CD14-positive monocyte (primary cell): ENCODE measurements around the gene TGFB2. TPM values are rescaled to one million over a fixed set of nuclear protein-coding genes. Genes with fewer than 3 reads are reported as not detected.

ENCODE experiments used
- DNase-seq, 3 donors: peaks; one replicate each; pipeline ENCODE4 v3.0.0-alpha.2; 2011 to 2022
- H2AFZ ChIP-seq: 2 replicates; pipeline ENCODE4 v1.6.0; 2012; ENCODE audit warnings: mild to moderate bottlenecking, low read depth, low read length, inconsistent platforms; ENCODE audit not compliant: insufficient read depth, poor library complexity, severe bottlenecking
- H3K27ac ChIP-seq, 2 donors: 1 replicate in 1 of 2; 2 replicates in 1 of 2; pipeline ENCODE4 v1.5.1; 2012 to 2013; ENCODE audit warnings: low read length in 2 of 2, control low read depth in 1 of 2, inconsistent platforms in 1 of 2, low read depth in 1 of 2, mild to moderate bottlenecking in 1 of 2
- H3K27me3 ChIP-seq, 2 donors: one replicate each; pipeline versions ENCODE4 v1.6.0 to v1.6.1; 2011 to 2013; ENCODE audit warnings: low read length in 2 of 2; ENCODE audit not compliant: control insufficient read depth in 2 of 2, insufficient read depth in 2 of 2
- H3K36me3 ChIP-seq, 2 donors: replicated peaks in 1 of 2; 1 replicate in 1 of 2; 2 replicates in 1 of 2; pipeline versions ENCODE4 v1.5.1 to v1.6.1; 2012 to 2013; ENCODE audit warnings: low read length in 2 of 2, control low read depth in 1 of 2, inconsistent platforms in 1 of 2, mild to moderate bottlenecking in 1 of 2; ENCODE audit not compliant: insufficient read depth in 2 of 2, control insufficient read depth in 1 of 2
- H3K4me1 ChIP-seq, 2 donors: 1 replicate in 1 of 2; 2 replicates in 1 of 2; pipeline versions ENCODE4 v1.5.1 to v1.6.1; 2012 to 2013; ENCODE audit warnings: low read length in 2 of 2, control low read depth in 1 of 2, inconsistent platforms in 1 of 2, mild to moderate bottlenecking in 1 of 2, moderate library complexity in 1 of 2; ENCODE audit not compliant: insufficient read depth in 2 of 2, control insufficient read depth in 1 of 2
- H3K4me2 ChIP-seq: replicated peaks from 2 replicates; pipeline ENCODE3; 2012; ENCODE audit warnings: low read length, moderate library complexity, mild to moderate bottlenecking; ENCODE audit not compliant: poor library complexity, severe bottlenecking; ENCODE audit errors: extremely low read depth
- H3K4me3 ChIP-seq, 3 experiments: fragments of 200-600 bp in 1 of 3; sonication (generic) in 1 of 3; replicated peaks in 1 of 3; 1 replicate in 2 of 3; 2 replicates in 1 of 3; pipeline ENCODE4 v1.5.1; 2011 to 2013; ENCODE audit warnings: low read length in 3 of 3, mild to moderate bottlenecking in 3 of 3, control low read depth in 2 of 3, low read depth in 2 of 3, inconsistent platforms in 1 of 3, moderate library complexity in 1 of 3
- H3K79me2 ChIP-seq: 2 replicates; pipeline ENCODE4 v1.6.0; 2012; ENCODE audit warnings: mild to moderate bottlenecking, control low read depth, inconsistent platforms, low read length, moderate library complexity; ENCODE audit not compliant: insufficient read depth
- H3K9ac ChIP-seq: 2 replicates; pipeline ENCODE4 v1.6.0; 2017; ENCODE audit warnings: low read length, mild to moderate bottlenecking; ENCODE audit not compliant: insufficient read depth, poor library complexity, severe bottlenecking
- H3K9me3 ChIP-seq, 2 donors: replicated peaks in 1 of 2; 1 replicate in 1 of 2; 2 replicates in 1 of 2; pipeline versions ENCODE4 v1.5.1 to v1.6.1; 2012 to 2013; ENCODE audit warnings: low read length in 2 of 2, control low read depth in 1 of 2; ENCODE audit not compliant: control insufficient read depth in 1 of 2, insufficient read depth in 1 of 2
- H4K20me1 ChIP-seq: 2 replicates; pipeline ENCODE4 v1.6.0; 2012; ENCODE audit warnings: mild to moderate bottlenecking, low read length, control low read depth, moderate library complexity; ENCODE audit not compliant: insufficient read depth
- H3K27ac Mint-ChIP-seq, 7 donors: one replicate each; pipeline ENCODE4 v1.8.0; 2020; ENCODE audit warnings: mild to moderate bottlenecking in 7 of 7, mixed read lengths in 7 of 7, moderate library complexity in 6 of 7, inconsistent platforms in 2 of 7
- H3K27me3 Mint-ChIP-seq, 3 donors: one replicate each; pipeline ENCODE4 v1.8.0; 2021 to 2022; ENCODE audit warnings: low read depth in 3 of 3, mild to moderate bottlenecking in 3 of 3, mixed read lengths in 3 of 3, moderate library complexity in 3 of 3, inconsistent platforms in 1 of 3
- H3K36me3 Mint-ChIP-seq, 2 donors: one replicate each; pipeline ENCODE4 v1.8.0; 2020; ENCODE audit warnings: mixed read lengths in 2 of 2, inconsistent platforms in 1 of 2, mild to moderate bottlenecking in 1 of 2
- H3K4me1 Mint-ChIP-seq: one replicate; pipeline ENCODE4 v1.8.0; 2020; ENCODE audit warnings: mild to moderate bottlenecking, mixed read lengths
- H3K4me3 Mint-ChIP-seq, 2 donors: one replicate each; pipeline ENCODE4 v1.8.0; 2020; ENCODE audit warnings: mild to moderate bottlenecking in 2 of 2, mixed read lengths in 2 of 2, moderate library complexity in 1 of 2
- H3K9me3 Mint-ChIP-seq, 7 donors: one replicate each; pipeline ENCODE4 v1.8.0; 2020 to 2022; ENCODE audit warnings: mixed read lengths in 7 of 7, mild to moderate bottlenecking in 6 of 7, moderate library complexity in 6 of 7, inconsistent platforms in 2 of 7
- WGBS: methylation state at CpG from one replicate; pipeline ENCODE4 v1.1.5; 2013; ENCODE audit warnings: missing lambda C conversion rate; ENCODE audit not compliant: insufficient coverage; 5-methylcytosine and 5-hydroxymethylcytosine counted together
- intact Hi-C, 2 donors: fragments of 100-400 bp; cut with micrococcal nuclease; formaldehyde crosslinking; loops; one replicate each; pipeline versions ENCODE4 v1.15.0 to v1.15.1; 2023
- polyA plus RNA-seq, 3 donors: library from polyadenylated mRNA; depleted of rRNA in 1 of 3; unstranded in 2 of 3; stranded (reverse) in 1 of 3; fragments of 300-500 nt in 2 of 3; fragments of >200 nt in 1 of 3; fragmentation: Illumina TruSeq in 2 of 3; gene quantifications; 1 replicate in 2 of 3; 2 replicates in 1 of 3; pipeline ENCODE4 v1.2.3, GENCODE V29; 2012 to 2021
- TF ChIP-seq, protein P1 (sequence below): fragments of 200-600 bp; IDR thresholded peaks from one replicate; pipeline ENCODE4 v1.8.0; 2022; ENCODE audit warnings: antibody characterized with exemption, mild to moderate bottlenecking

TGFB2 gene
- polyA plus RNA-seq, 3 donors = 0.01 TPM; not detected in 2

DNA sequence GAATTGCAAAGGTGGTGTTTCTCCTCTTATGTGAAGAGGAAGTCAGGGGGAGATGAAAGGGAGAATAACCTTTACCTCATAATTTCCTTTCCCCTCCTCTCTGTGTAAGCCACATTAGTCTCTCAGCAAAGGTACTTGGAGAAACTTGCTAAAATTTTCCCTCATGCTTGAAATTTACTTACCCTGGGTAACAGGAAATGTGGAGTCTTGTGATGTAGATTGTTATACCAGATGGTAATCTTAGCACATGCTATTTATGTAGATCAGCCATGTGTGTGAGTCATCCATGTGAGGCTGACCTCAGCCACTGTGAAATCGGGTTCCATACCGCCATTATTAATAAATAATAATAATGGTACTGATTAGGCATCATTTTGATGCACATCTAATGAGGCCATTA is 128.4 kb downstream of the TGFB2 start:
- H3K27ac ChIP-seq = no peak overlapping the region
- H3K4me1 ChIP-seq = peaks cover 21 to 22% of the 10 kb centered on the region in 2 donors
- H3K4me1 Mint-ChIP-seq = peaks cover 27% of the 10 kb centered on the region
- TF ChIP-seq, protein P1, sequence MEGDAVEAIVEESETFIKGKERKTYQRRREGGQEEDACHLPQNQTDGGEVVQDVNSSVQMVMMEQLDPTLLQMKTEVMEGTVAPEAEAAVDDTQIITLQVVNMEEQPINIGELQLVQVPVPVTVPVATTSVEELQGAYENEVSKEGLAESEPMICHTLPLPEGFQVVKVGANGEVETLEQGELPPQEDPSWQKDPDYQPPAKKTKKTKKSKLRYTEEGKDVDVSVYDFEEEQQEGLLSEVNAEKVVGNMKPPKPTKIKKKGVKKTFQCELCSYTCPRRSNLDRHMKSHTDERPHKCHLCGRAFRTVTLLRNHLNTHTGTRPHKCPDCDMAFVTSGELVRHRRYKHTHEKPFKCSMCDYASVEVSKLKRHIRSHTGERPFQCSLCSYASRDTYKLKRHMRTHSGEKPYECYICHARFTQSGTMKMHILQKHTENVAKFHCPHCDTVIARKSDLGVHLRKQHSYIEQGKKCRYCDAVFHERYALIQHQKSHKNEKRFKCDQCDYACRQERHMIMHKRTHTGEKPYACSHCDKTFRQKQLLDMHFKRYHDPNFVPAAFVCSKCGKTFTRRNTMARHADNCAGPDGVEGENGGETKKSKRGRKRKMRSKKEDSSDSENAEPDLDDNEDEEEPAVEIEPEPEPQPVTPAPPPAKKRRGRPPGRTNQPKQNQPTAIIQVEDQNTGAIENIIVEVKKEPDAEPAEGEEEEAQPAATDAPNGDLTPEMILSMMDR = no peak
- peak overlapping the region in 1 of 3 experiments; percentile 58 for H3K4me3 ChIP-seq
- no peak overlapping the region for H3K4me3 Mint-ChIP-seq
- H2AFZ ChIP-seq = no peak overlapping the region
- DNase-seq = peak; percentile 50 to 77 (median 54)
- no CpG with 5 or more reads among the region's 2 CpGs for WGBS
- no peak overlapping the region for H3K4me2 ChIP-seq
- no peak overlapping the region for H3K9ac ChIP-seq
- no peaks in the 10 kb centered on the region for H4K20me1 ChIP-seq
- H3K36me3 Mint-ChIP-seq = no peaks in the 10 kb centered on the region
- H3K9me3 ChIP-seq = no peaks in the 10 kb centered on the region
- peaks cover 0 to 2% (median 1%) of the 10 kb centered on the region in 3 donors for H3K27me3 Mint-ChIP-seq
- H3K27ac Mint-ChIP-seq = peak overlapping the region in 3 of 7 donors; percentile 7 to 81 (median 57)
- H3K36me3 ChIP-seq = no peaks in the 10 kb centered on the region
- intact Hi-C loops = no loop called here
- H3K27me3 ChIP-seq = no peaks in the 10 kb centered on the region
- H3K9me3 Mint-ChIP-seq = peaks cover 0 to 2% (median 0%) of the 10 kb centered on the region in 7 donors
- no peaks in the 10 kb centered on the region for H3K79me2 ChIP-seq

DNA sequence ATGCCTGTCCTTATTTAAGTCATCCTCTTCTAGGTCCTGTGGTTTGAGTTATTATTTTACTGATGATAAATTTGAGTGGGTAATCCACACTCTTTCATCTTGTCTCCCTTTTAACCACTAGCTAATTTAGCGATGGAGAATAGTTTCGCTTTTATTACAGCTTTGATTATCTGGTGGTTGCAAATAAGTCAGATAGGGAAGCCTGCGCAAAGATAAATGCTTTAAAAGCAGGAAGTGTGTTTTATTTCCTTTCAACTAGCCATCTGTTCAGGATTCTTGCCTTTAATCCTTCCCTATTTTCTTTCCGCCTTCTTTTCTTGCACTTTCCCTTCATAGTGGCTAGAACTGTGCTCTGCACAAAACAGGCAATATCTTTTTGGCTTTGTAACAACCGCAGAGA is 129.0 kb downstream of the TGFB2 start:
- H3K79me2 ChIP-seq = no peaks in the 10 kb centered on the region
- no peak overlapping the region for H2AFZ ChIP-seq
- Mint-ChIP-seq H3K4me1 (peaks cover 24% of the 10 kb centered on the region), H3K27ac (peak overlapping the region; percentile 18 to 88 (median 63)), H3K36me3 (no peaks in the 10 kb centered on the region), H3K4me3 (peak overlapping the region; percentile 10 to 80), H3K9me3 (peaks cover 0 to 2% (median 0%) of the 10 kb centered on the region in 7 donors), H3K27me3 (peaks cover 0 to 1% (median 1%) of the 10 kb centered on the region in 3 donors)
- no peak overlapping the region for H3K27ac ChIP-seq
- no peaks in the 10 kb centered on the region for H3K27me3 ChIP-seq
- peaks cover 17 to 18% of the 10 kb centered on the region in 2 donors for H3K4me1 ChIP-seq
- intact Hi-C loops = no loop called here
- TF ChIP-seq, protein P1 = no peak
- peak overlapping the region; percentile 60 for H3K4me2 ChIP-seq
- H4K20me1 ChIP-seq = no peaks in the 10 kb centered on the region
- DNase-seq = peak in 2 of 3 donors; percentile 22 to 29
- H3K36me3 ChIP-seq = no peaks in the 10 kb centered on the region
- H3K9ac ChIP-seq = no peak overlapping the region
- peak overlapping the region; percentile 3 to 58 (median 13) for H3K4me3 ChIP-seq
- WGBS = no CpG with 5 or more reads among the region's 5 CpGs
- H3K9me3 ChIP-seq = no peaks in the 10 kb centered on the region
